ENCODE data around the gene FAM219B. TPM values are rescaled to one million over a fixed set of nuclear protein-coding genes. Genes with fewer than 3 reads are reported as not detected.
A peak's percentile ranks its signal among the peaks of the same experiment; 100 is the strongest.

FAM219B gene
- total and polyA plus RNA-seq, 4 donors, result 7.5 to 15.6 (median 12.2) TPM

GRCh38 chr15:74933573-74933972, 26.9 kb upstream of the FAM219B start:
- TF ChIP-seq ATF3 (IDR thresholded peaks at IDR 0.05), result no peak
- no peak for TF ChIP-seq EGR1 (IDR thresholded peaks at IDR 0.05; ENCODE audit: low read depth in 2 of 2)
- no peak for TF ChIP-seq CTCF (IDR thresholded peaks at IDR 0.05; ENCODE audit: low read depth, low read length, missing input control)
- no peak for TF ChIP-seq GABPA (IDR thresholded peaks at IDR 0.05 in 1 of 2, conservative IDR thresholded peaks at IDR 0.05 in 1 of 2)
- no peak for TF ChIP-seq REST (IDR thresholded peaks at IDR 0.05)
- no peak for TF ChIP-seq TAF1 (conservative IDR thresholded peaks at IDR 0.05)
- no peak for TF ChIP-seq SP1 (IDR thresholded peaks at IDR 0.05)
- no peak for TF ChIP-seq NR2F2 (IDR thresholded peaks at IDR 0.05)
- no peak for TF ChIP-seq MAX (IDR thresholded peaks at IDR 0.05)
- TF ChIP-seq FOXA2 (IDR thresholded peaks at IDR 0.05), result no peak
- no peak for TF ChIP-seq FOXA1 (IDR thresholded peaks at IDR 0.05)
- no peak for TF ChIP-seq HNF4A (conservative IDR thresholded peaks at IDR 0.05)
- no peak for TF ChIP-seq YY1 (IDR thresholded peaks at IDR 0.05)
- Histone ChIP-seq H3K4me3 (ENCODE audit: low read depth in 1 of 3, low read length in 3 of 3) (no peak overlapping the region), H3K27ac (ENCODE audit: low read depth in 1 of 2, low read length in 2 of 2) (no peak overlapping the region), H3K36me3 (ENCODE audit: control insufficient read depth in 4 of 4, insufficient read depth in 3 of 4, low read depth in 1 of 4, low read length in 3 of 4) (peaks cover 2 to 14% (median 9%) of the 10 kb centered on the region in 4 donors), H3K27me3 (ENCODE audit: control insufficient read depth in 4 of 4, insufficient read depth in 4 of 4, low read length in 3 of 4) (no peaks in the 10 kb centered on the region), H3K9me3 (ENCODE audit: control insufficient read depth in 4 of 4, low read length in 3 of 4) (no peaks in the 10 kb centered on the region), H3K9ac (ENCODE audit: low read depth in 1 of 2, low read length in 2 of 2) (no peak overlapping the region), H3K4me1 (ENCODE audit: control insufficient read depth in 4 of 4, insufficient read depth in 4 of 4, low read length in 3 of 4) (peaks cover 2 to 15% (median 6%) of the 10 kb centered on the region in 4 donors)
- 26% methylated on average over 2 of the region's 2 CpGs for WGBS
- DNase-seq (ENCODE audit: low spot score), result no peak

- H3K36me3 ChIP-seq (ENCODE audit: control insufficient read depth in 4 of 4, insufficient read depth in 3 of 4, low read depth in 1 of 4, low read length in 3 of 4), result peaks cover 12 to 41% (median 21%) of the 10 kb centered on the region in 4 donors
Measured at GRCh38 chr15:74928771-74929198, 22.1 kb upstream of the FAM219B start.

More at GRCh38 chr15:74928771-74929198, 22.1 kb upstream of the FAM219B start:
- H3K4me3 ChIP-seq (ENCODE audit: low read depth in 1 of 3, low read length in 3 of 3), result no peak overlapping the region
- H3K9ac ChIP-seq (ENCODE audit: low read depth in 1 of 2, low read length in 2 of 2), result no peak overlapping the region
- H3K9me3 ChIP-seq (ENCODE audit: control insufficient read depth in 4 of 4, low read length in 3 of 4), result no peaks in the 10 kb centered on the region
- no peak overlapping the region for H3K27ac ChIP-seq (ENCODE audit: low read depth in 1 of 2, low read length in 2 of 2)
- TF ChIP-seq SP1 (IDR thresholded peaks at IDR 0.05), result peak; percentile 25
- no peak for TF ChIP-seq EGR1 (IDR thresholded peaks at IDR 0.05; ENCODE audit: low read depth in 2 of 2)
- TF ChIP-seq ATF3 (IDR thresholded peaks at IDR 0.05), result no peak
- peak; percentile 54 for TF ChIP-seq FOXA2 (IDR thresholded peaks at IDR 0.05)
- no peak for TF ChIP-seq NR2F2 (IDR thresholded peaks at IDR 0.05)
- TF ChIP-seq HNF4A (conservative IDR thresholded peaks at IDR 0.05), result peak; percentile 9 to 13
- peak in 1 of 2 donors; percentile 50 for TF ChIP-seq RXRA (IDR thresholded peaks at IDR 0.05)
- WGBS, result 61% methylated on average over 5 of the region's 5 CpGs
- peaks cover 0 to 3% (median under 1%) of the 10 kb centered on the region in 4 donors for H3K4me1 ChIP-seq (ENCODE audit: control insufficient read depth in 4 of 4, insufficient read depth in 4 of 4, low read length in 3 of 4)
- no peak for DNase-seq (ENCODE audit: low spot score)
- no peaks in the 10 kb centered on the region for H3K27me3 ChIP-seq (ENCODE audit: control insufficient read depth in 4 of 4, insufficient read depth in 4 of 4, low read length in 3 of 4)

All from liver (tissue), 9 donors.